GM12878 (cell line): ENCODE data around the gene KLF7. TPM values are rescaled to one million over a fixed set of nuclear protein-coding genes. Genes with fewer than 3 reads are reported as not detected.

Experiments
- ATAC-seq: fragments of 200-7000 bp; cut with Tn5 transposase; 3 replicates; pipeline ENCODE4 v1.9.1; 2020; ENCODE audit warnings: mild to moderate bottlenecking, moderate library complexity
- BruUV-seq: library from RNA; stranded (reverse); fragments of 400-500 nt; replicated peaks from 2 replicates; lab custom pipeline; 2021; lab: Mats Ljungman, UMichigan
- CTCF ChIA-PET: fragments of 300-600 bp; sonication (Branson Sonifier 250); formaldehyde crosslinking; extraction: SDS; loops from one replicate; lab custom pipeline; 2021; ENCODE audit warnings: inconsistent platforms; lab: Yijun Ruan, JAX
- POLR2A ChIA-PET: fragments of 350-600 bp; formaldehyde crosslinking; extraction: SDS; loops from one replicate; lab custom pipeline; 2021; ENCODE audit warnings: inconsistent platforms; lab: Charles Lee
- RAD21 ChIA-PET: fragments of 300-600 bp; sonication (Branson Sonifier 250); formaldehyde crosslinking; loops from one replicate; lab custom pipeline; 2023; ENCODE audit warnings: antibody characterized with exemption; ENCODE audit not compliant: unreplicated experiment; lab: Charles Lee
- SMC1A ChIA-PET: fragments of 300-600 bp; sonication (Branson Sonifier 250); formaldehyde crosslinking; loops from one replicate; lab custom pipeline; 2023; ENCODE audit not compliant: unreplicated experiment, uncharacterized antibody; lab: Charles Lee
- DNase-seq: peaks from one replicate; pipeline ENCODE4 v3.0.0-alpha.2; 2011; ENCODE audit warnings: low read depth, low spot score
- FAIRE-seq: peaks from 3 replicates; lab custom pipeline; 2011; peaks lifted over from hg19 to GRCh38; lab: Jason Lieb, UNC
- H2AFZ ChIP-seq: 2 replicates; pipeline ENCODE4 v1.6.0; 2011; ENCODE audit warnings: low read depth, low read length, control low read depth; ENCODE audit not compliant: control insufficient read depth
- H3K27ac ChIP-seq: 2 replicates; pipeline ENCODE4 v1.5.1; 2011; ENCODE audit warnings: control low read depth; ENCODE audit not compliant: control insufficient read depth, insufficient read depth
- H3K27me3 ChIP-seq, 2 experiments: replicated peaks in 1 of 2; 2 replicates each; pipeline versions ENCODE4 v1.6.0 to v1.6.1; 2011; ENCODE audit warnings: low read length in 1 of 2; ENCODE audit not compliant: control insufficient read depth in 2 of 2, insufficient read depth in 2 of 2
- H3K36me3 ChIP-seq, 2 experiments: 2 replicates each; pipeline ENCODE4 v1.5.1; 2011; ENCODE audit warnings: low read length in 1 of 2; ENCODE audit not compliant: control insufficient read depth in 2 of 2, insufficient read depth in 2 of 2
- H3K4me1 ChIP-seq: 2 replicates; pipeline ENCODE4 v1.6.1; 2011; ENCODE audit warnings: mild to moderate bottlenecking, low read length, moderate library complexity, mixed read lengths; ENCODE audit not compliant: control insufficient read depth, insufficient read depth
- H3K4me2 ChIP-seq: 2 replicates; pipeline ENCODE4 v1.6.0; 2011; ENCODE audit warnings: control low read depth; ENCODE audit not compliant: control insufficient read depth, insufficient read depth
- H3K4me3 ChIP-seq: fragments of 200-600 bp; sonication (generic); 2 replicates; pipeline ENCODE4 v1.5.1; 2016
- H3K79me2 ChIP-seq: 2 replicates; pipeline ENCODE4 v1.6.0; 2011; ENCODE audit warnings: low read length; ENCODE audit not compliant: control insufficient read depth, insufficient read depth
- H3K9ac ChIP-seq: 2 replicates; pipeline ENCODE4 v1.8.0; 2011; ENCODE audit warnings: low read length, control low read depth, mixed read lengths; ENCODE audit not compliant: control insufficient read depth, insufficient read depth
- H3K9me3 ChIP-seq: replicated peaks from 3 replicates; pipeline ENCODE4 v1.5.1; 2011; ENCODE audit warnings: mild to moderate bottlenecking, low read length; ENCODE audit not compliant: control insufficient read depth, insufficient read depth
- H4K20me1 ChIP-seq: 2 replicates; pipeline ENCODE4 v1.6.0; 2011; ENCODE audit not compliant: control insufficient read depth, insufficient read depth
- CHD2 ChIP-seq: IDR thresholded peaks from 2 replicates; pipeline ENCODE4 v1.6.1; 2011; ENCODE audit warnings: low read depth, low read length, improper control_type of control experiment, borderline replicate concordance
- EGR1 ChIP-seq, 2 experiments: IDR thresholded peaks; 1 replicate in 1 of 2; 2 replicates in 1 of 2; pipeline ENCODE4 v1.6.1; 2011 to 2012; ENCODE audit warnings: low read depth in 2 of 2, low read length in 2 of 2, borderline replicate concordance in 1 of 2, mild to moderate bottlenecking in 1 of 2, moderate library complexity in 1 of 2
- HDAC6 ChIP-seq: fragments of 200-600 bp; sonication (generic); IDR thresholded peaks from one replicate; pipeline ENCODE4 v1.8.0; 2017; ENCODE audit warnings: antibody characterized with exemption; ENCODE audit not compliant: unreplicated experiment
- JUNB ChIP-seq: IDR thresholded peaks from 2 replicates; pipeline ENCODE4 v1.6.1; 2016; ENCODE audit warnings: antibody characterized with exemption, mild to moderate bottlenecking
- MTA3 ChIP-seq: IDR thresholded peaks from 2 replicates; pipeline ENCODE4 v1.6.1; 2012; ENCODE audit warnings: low read length, inconsistent platforms, borderline replicate concordance
- NFIC ChIP-seq: IDR thresholded peaks from 2 replicates; pipeline ENCODE4 v1.6.1; 2012; ENCODE audit warnings: low read depth, mild to moderate bottlenecking, inconsistent platforms, low read length, moderate library complexity
- POLR2AphosphoS5 ChIP-seq: IDR thresholded peaks from 2 replicates; pipeline ENCODE4 v1.6.1; 2011; ENCODE audit warnings: mild to moderate bottlenecking, low read length, inconsistent platforms
- RFX5 ChIP-seq: IDR thresholded peaks from 2 replicates; pipeline ENCODE4 v1.6.1; 2011; ENCODE audit warnings: low read depth, low read length, improper control_type of control experiment
- RUNX3 ChIP-seq: IDR thresholded peaks from 2 replicates; pipeline ENCODE4 v1.6.1; 2012; ENCODE audit warnings: low read length, inconsistent platforms
- SMC3 ChIP-seq: IDR thresholded peaks from 2 replicates; pipeline ENCODE4 v1.6.1; 2011; ENCODE audit warnings: low read length, improper control_type of control experiment, borderline replicate concordance
- TARDBP ChIP-seq: IDR thresholded peaks from 2 replicates; pipeline ENCODE4 v1.6.1; 2016; ENCODE audit warnings: borderline replicate concordance
- WGBS: methylation state at CpG from one replicate; pipeline ENCODE4 v1.1.6; 2016; ENCODE audit warnings: low lambda C conversion rate; ENCODE audit not compliant: insufficient replicate concordance, insufficient coverage; ENCODE audit errors: missing lambda C conversion rate; 5-methylcytosine and 5-hydroxymethylcytosine counted together
- in situ Hi-C: fragments of 300-500 bp; cut with MboI; formaldehyde crosslinking; loops from 9 replicates; pipeline ENCODE4 v1.14.3; 2018; ENCODE audit warnings: mixed read lengths
- intact Hi-C: fragments of 100-400 bp; cut with micrococcal nuclease; formaldehyde crosslinking; loops from one replicate; pipeline ENCODE4 v1.14.2; 2022; ENCODE audit not compliant: unreplicated experiment
- polyA plus RNA-seq, 11 experiments: library from polyadenylated mRNA; depleted of rRNA in 4 of 11; unstranded in 6 of 11; stranded (reverse) in 5 of 11; fragments of >200 nt; fragmentation: Nextera tagmentation in 4 of 11; fragmentation: Illumina TruSeq in 1 of 11; extraction: Ambion mirVana in 4 of 11; extraction: Trizol in 1 of 11; gene quantifications; 1 replicate in 1 of 11; 2 replicates in 10 of 11; pipeline versions ENCODE4 v1.2.1 to v1.2.3, GENCODE V29; 2011 to 2016; ENCODE audit warnings: inconsistent platforms in 2 of 11, missing spikeins in 2 of 11, low read depth in 1 of 11
- total RNA-seq, 4 experiments: library from RNA; depleted of rRNA in 3 of 4; stranded (reverse); fragments of >200 nt in 3 of 4; fragmentation: Illumina TruSeq in 1 of 4; extraction: Trizol in 1 of 4; gene quantifications; 2 replicates each; pipeline versions ENCODE4 v1.2.1 to v1.2.3, GENCODE V29; 2013 to 2021
- TF ChIP-seq, protein P1 (sequence below): fragments of 450-650 bp; formaldehyde crosslinking; IDR thresholded peaks from 2 replicates; pipeline ENCODE4 v1.4.0; 2020; ENCODE audit warnings: mild to moderate bottlenecking, moderate library complexity
- TF ChIP-seq, protein P2 (sequence below): fragments of 450-650 bp; formaldehyde crosslinking; IDR thresholded peaks from 2 replicates; pipeline ENCODE4 v1.4.0; 2022; ENCODE audit warnings: mild to moderate bottlenecking, moderate library complexity
- TF ChIP-seq, protein P3 (sequence below): IDR thresholded peaks from 2 replicates; pipeline ENCODE4 v1.6.1; 2011; ENCODE audit warnings: low read depth, low read length, improper control_type of control experiment, borderline replicate concordance
- TF ChIP-seq, protein P4 (sequence below): IDR thresholded peaks from 2 replicates; pipeline ENCODE4 v1.6.1; 2011; ENCODE audit warnings: mild to moderate bottlenecking, low read depth, low read length, moderate library complexity; ENCODE audit not compliant: insufficient replicate concordance

KLF7 gene
- total and polyA plus RNA-seq, 10 of the 15 experiments (the other 5 are each of a cell fraction or from before 2014, with no cell fraction given) = 2.4 to 24.8 (median 8.5) TPM

DNA sequence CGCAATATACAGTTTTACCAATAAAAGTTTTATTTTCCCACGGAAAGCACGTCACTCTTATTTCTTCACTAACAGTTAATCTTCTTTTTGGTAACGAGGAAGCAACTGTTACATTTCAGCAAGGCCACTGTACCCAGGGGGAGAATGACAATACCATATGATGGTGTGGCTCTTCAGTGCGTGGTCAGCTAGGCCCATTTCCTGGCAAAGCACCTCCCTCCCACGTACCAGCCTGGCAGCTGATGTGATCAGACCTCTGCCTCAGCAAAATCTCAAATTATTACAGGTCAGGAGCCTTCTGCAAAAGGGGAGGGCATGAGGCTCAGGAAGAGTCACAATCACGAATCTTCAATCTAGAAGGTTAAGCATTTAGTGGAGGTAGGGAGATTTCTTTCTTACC is 55.4 kb downstream of the KLF7 start (continued):
- no peak for TF ChIP-seq SMC3
- TF ChIP-seq RUNX3 = no peak
- no peak for TF ChIP-seq TARDBP
- TF ChIP-seq, protein P1, sequence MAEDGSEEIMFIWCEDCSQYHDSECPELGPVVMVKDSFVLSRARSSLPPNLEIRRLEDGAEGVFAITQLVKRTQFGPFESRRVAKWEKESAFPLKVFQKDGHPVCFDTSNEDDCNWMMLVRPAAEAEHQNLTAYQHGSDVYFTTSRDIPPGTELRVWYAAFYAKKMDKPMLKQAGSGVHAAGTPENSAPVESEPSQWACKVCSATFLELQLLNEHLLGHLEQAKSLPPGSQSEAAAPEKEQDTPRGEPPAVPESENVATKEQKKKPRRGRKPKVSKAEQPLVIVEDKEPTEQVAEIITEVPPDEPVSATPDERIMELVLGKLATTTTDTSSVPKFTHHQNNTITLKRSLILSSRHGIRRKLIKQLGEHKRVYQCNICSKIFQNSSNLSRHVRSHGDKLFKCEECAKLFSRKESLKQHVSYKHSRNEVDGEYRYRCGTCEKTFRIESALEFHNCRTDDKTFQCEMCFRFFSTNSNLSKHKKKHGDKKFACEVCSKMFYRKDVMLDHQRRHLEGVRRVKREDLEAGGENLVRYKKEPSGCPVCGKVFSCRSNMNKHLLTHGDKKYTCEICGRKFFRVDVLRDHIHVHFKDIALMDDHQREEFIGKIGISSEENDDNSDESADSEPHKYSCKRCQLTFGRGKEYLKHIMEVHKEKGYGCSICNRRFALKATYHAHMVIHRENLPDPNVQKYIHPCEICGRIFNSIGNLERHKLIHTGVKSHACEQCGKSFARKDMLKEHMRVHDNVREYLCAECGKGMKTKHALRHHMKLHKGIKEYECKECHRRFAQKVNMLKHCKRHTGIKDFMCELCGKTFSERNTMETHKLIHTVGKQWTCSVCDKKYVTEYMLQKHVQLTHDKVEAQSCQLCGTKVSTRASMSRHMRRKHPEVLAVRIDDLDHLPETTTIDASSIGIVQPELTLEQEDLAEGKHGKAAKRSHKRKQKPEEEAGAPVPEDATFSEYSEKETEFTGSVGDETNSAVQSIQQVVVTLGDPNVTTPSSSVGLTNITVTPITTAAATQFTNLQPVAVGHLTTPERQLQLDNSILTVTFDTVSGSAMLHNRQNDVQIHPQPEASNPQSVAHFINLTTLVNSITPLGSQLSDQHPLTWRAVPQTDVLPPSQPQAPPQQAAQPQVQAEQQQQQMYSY (CRISPR knock-in tag) = no peak
- TF ChIP-seq, protein P2, sequence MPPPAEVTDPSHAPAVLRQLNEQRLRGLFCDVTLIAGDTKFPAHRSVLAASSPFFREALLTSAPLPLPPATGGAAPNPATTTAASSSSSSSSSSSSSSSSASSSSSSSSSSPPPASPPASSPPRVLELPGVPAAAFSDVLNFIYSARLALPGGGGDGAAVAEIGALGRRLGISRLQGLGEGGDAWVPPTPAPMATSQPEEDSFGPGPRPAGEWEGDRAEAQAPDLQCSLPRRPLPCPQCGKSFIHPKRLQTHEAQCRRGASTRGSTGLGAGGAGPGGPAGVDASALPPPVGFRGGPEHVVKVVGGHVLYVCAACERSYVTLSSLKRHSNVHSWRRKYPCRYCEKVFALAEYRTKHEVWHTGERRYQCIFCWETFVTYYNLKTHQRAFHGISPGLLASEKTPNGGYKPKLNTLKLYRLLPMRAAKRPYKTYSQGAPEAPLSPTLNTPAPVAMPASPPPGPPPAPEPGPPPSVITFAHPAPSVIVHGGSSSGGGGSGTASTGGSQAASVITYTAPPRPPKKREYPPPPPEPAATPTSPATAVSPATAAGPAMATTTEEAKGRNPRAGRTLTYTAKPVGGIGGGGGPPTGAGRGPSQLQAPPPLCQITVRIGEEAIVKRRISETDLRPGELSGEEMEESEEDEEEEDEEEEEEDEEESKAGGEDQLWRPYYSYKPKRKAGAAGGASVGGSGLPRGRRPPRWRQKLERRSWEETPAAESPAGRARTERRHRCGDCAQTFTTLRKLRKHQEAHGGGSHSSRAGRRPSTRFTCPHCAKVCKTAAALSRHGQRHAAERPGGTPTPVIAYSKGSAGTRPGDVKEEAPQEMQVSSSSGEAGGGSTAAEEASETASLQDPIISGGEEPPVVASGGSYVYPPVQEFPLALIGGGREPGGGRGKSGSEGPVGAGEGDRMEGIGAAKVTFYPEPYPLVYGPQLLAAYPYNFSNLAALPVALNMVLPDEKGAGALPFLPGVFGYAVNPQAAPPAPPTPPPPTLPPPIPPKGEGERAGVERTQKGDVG (CRISPR knock-in tag) = no peak

DNA sequence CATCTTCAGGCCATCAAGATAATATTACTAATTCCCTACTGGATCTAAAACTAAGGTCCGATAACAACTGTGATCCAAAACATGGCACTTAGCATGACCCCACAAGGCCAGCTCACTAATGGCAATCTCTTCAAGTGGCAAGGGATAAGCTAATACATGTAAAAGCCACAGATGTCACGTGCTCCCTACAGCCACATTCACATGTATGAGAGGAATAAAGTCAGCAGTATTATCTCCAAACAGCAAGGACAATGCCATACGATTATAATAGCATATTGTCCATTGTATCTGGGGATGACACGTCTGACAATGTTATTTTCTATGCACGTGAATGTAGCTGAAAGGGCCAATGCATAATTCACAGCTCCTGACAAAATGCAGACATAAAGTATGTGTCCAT is 56.0 kb downstream of the KLF7 start:
- WGBS = 79% methylated on average over 5 of the region's 5 CpGs
- Histone ChIP-seq H3K4me3 (no peak overlapping the region), H3K27ac (no peak overlapping the region), H3K36me3 (no peaks in the 10 kb centered on the region; a peak in 2 of 4 replicates), H3K9me3 (no peaks in the 10 kb centered on the region), H3K79me2 (no peaks in the 10 kb centered on the region), H3K4me2 (no peak overlapping the region), H2AFZ (no peak overlapping the region), H4K20me1 (no peaks in the 10 kb centered on the region), H3K27me3 (no peaks in the 10 kb centered on the region), H3K4me1 (no peaks in the 10 kb centered on the region), H3K9ac (no peak overlapping the region)
- ChIA-PET CTCF (interaction anchor here (1.4 kb wide), 1 partner anchor 33 kb away, joined by 3 read pairs; no protein-coding TSS in a partner anchor), RAD21 (no interaction called here), POLR2A (no interaction called here), SMC1A (interaction anchor here (0.6 to 1.5 kb wide), 2 partner anchors 10 to 11 kb away, joined by 3 to 5 read pairs; no protein-coding TSS in a partner anchor)
- no TSS peak for BruUV-seq
- no peak for FAIRE-seq
- in situ Hi-C loops (no loop called here), intact Hi-C loops (no loop called here)
- no peak for DNase-seq
- no peak for ATAC-seq
- no peak for TF ChIP-seq NFIC
- TF ChIP-seq JUNB = no peak
- TF ChIP-seq CHD2 = no peak
- no peak for TF ChIP-seq HDAC6
- TF ChIP-seq, protein P3, sequence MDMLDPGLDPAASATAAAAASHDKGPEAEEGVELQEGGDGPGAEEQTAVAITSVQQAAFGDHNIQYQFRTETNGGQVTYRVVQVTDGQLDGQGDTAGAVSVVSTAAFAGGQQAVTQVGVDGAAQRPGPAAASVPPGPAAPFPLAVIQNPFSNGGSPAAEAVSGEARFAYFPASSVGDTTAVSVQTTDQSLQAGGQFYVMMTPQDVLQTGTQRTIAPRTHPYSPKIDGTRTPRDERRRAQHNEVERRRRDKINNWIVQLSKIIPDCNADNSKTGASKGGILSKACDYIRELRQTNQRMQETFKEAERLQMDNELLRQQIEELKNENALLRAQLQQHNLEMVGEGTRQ = no peak
- TF ChIP-seq EGR1 (IDR thresholded peaks at IDR 0.05; ENCODE audit: borderline replicate concordance in 1 of 2, low read depth in 2 of 2, low read length in 2 of 2) = no peak
- no peak for TF ChIP-seq POLR2AphosphoS5
- no peak for TF ChIP-seq RFX5
- TF ChIP-seq, protein P4, sequence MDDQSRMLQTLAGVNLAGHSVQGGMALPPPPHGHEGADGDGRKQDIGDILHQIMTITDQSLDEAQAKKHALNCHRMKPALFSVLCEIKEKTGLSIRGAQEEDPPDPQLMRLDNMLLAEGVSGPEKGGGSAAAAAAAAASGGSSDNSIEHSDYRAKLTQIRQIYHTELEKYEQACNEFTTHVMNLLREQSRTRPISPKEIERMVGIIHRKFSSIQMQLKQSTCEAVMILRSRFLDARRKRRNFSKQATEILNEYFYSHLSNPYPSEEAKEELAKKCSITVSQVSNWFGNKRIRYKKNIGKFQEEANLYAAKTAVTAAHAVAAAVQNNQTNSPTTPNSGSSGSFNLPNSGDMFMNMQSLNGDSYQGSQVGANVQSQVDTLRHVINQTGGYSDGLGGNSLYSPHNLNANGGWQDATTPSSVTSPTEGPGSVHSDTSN = no peak
- no peak for TF ChIP-seq MTA3
